Kidney (tissue), 14 donors: ENCODE measurements around the gene SDHAF1. TPM values are rescaled to one million over a fixed set of nuclear protein-coding genes. Genes with fewer than 3 reads are reported as not detected.

ENCODE experiments used
- DNase-seq, 5 donors: peaks; one replicate each; pipeline ENCODE4 v3.0.0-alpha.2; 2013 to 2020
- FAIRE-seq: peaks from 2 replicates; lab custom pipeline; 2012; peaks lifted over from hg19 to GRCh38; lab: Jason Lieb, UNC
- H3K27ac ChIP-seq, 2 donors: one replicate each; pipeline ENCODE4 v1.7.0; 2013; ENCODE audit warnings: low read depth in 2 of 2, low read length in 2 of 2, inconsistent platforms in 1 of 2
- H3K27me3 ChIP-seq: one replicate; pipeline ENCODE4 v1.7.1; 2013; ENCODE audit warnings: low read length, inconsistent platforms; ENCODE audit not compliant: control insufficient read depth, insufficient read depth
- H3K36me3 ChIP-seq, 3 donors: one replicate each; pipeline versions ENCODE4 v1.7.0 to v1.7.1; 2013; ENCODE audit warnings: low read length in 3 of 3, control low read depth in 1 of 3, inconsistent platforms in 1 of 3; ENCODE audit not compliant: insufficient read depth in 3 of 3, control insufficient read depth in 2 of 3
- H3K4me1 ChIP-seq, 3 donors: one replicate each; pipeline versions ENCODE4 v1.7.0 to v1.7.1; 2013; ENCODE audit warnings: low read length in 3 of 3, inconsistent platforms in 1 of 3, low read depth in 1 of 3; ENCODE audit not compliant: control insufficient read depth in 2 of 3, insufficient read depth in 2 of 3
- H3K4me3 ChIP-seq, 3 donors: one replicate each; pipeline versions ENCODE4 v1.7.0 to v1.8.1; 2013; ENCODE audit warnings: low read length in 3 of 3, control low read depth in 1 of 3, inconsistent platforms in 1 of 3
- H3K9ac ChIP-seq, 3 donors: one replicate each; pipeline versions ENCODE4 v1.7.0 to v1.7.1; 2013; ENCODE audit warnings: low read length in 3 of 3, control low read depth in 1 of 3, inconsistent platforms in 1 of 3
- H3K9me3 ChIP-seq, 3 donors: one replicate each; pipeline versions ENCODE4 v1.7.0 to v1.7.1; 2013; ENCODE audit warnings: low read length in 3 of 3, control low read depth in 1 of 3, inconsistent platforms in 1 of 3; ENCODE audit not compliant: control insufficient read depth in 2 of 3, insufficient read depth in 1 of 3
- CTCF ChIP-seq: IDR thresholded peaks from 3 replicates; pipeline ENCODE4 v1.5.1; 2012; ENCODE audit warnings: mild to moderate bottlenecking, moderate library complexity, borderline replicate concordance; ENCODE audit not compliant: insufficient read depth; ENCODE audit errors: extremely low read depth
- intact Hi-C: fragments of 100-400 bp; cut with DNase I; formaldehyde crosslinking; loops from one replicate; pipeline ENCODE4 v1.11.1; 2022
- polyA plus RNA-seq: library from polyadenylated mRNA; stranded (reverse); fragments of 350-450 nt; fragmentation: Illumina TruSeq; extraction: RNeasy Lipid Tissue Mini Kit (QIAGEN cat#74804); gene quantifications from one replicate; pipeline ENCODE4 v1.2.3, GENCODE V29; 2014; ENCODE audit warnings: low read depth, low replicate concordance; ENCODE audit not compliant: insufficient read depth
- total RNA-seq: library from RNA; stranded (reverse); fragmentation: NEBNext Ultra II Directional; extraction: Animal tissue kit (Norgen Biotek cat#: 25700); gene quantifications from one replicate; pipeline ENCODE4 v1.2.1, GENCODE V29; 2021
- donor health status: control.
- donor health status: control.
- donor health status: control.
- donor health status: control.
- donor health status: control.
- donor health status: DM: yes; HTN: yes; CAD: no.
- donor health status: Normal renal cell carcinoma (clear cell type).

The SDHAF1 gene
- total and polyA plus RNA-seq, 2 donors from 2014 or later: 15.0 to 34.3 TPM

- no peaks in the 10 kb centered on the region for H3K4me1 ChIP-seq
Measured at GRCh38 chr19:35983177-35983576, 11.8 kb upstream of the SDHAF1 start.

GRCh38 chr19:35986111-35986510 is 8.9 kb upstream of the SDHAF1 start:
- TF ChIP-seq CTCF: no peak
- H3K27ac ChIP-seq: no peak overlapping the region
- intact Hi-C loops: no loop called here
- no peaks in the 10 kb centered on the region for H3K9me3 ChIP-seq
- no peaks in the 10 kb centered on the region for H3K36me3 ChIP-seq
- FAIRE-seq: no peak
- H3K9ac ChIP-seq: no peak overlapping the region
- no peak for DNase-seq
- no peaks in the 10 kb centered on the region for H3K27me3 ChIP-seq
- H3K4me3 ChIP-seq: no peak overlapping the region
- no peaks in the 10 kb centered on the region for H3K4me1 ChIP-seq

More at GRCh38 chr19:35983177-35983576, 11.8 kb upstream of the SDHAF1 start:
- no peaks in the 10 kb centered on the region for H3K9me3 ChIP-seq
- TF ChIP-seq CTCF: no peak
- FAIRE-seq: no peak
- no peaks in the 10 kb centered on the region for H3K27me3 ChIP-seq
- no peak overlapping the region for H3K9ac ChIP-seq
- no peak overlapping the region for H3K4me3 ChIP-seq
- no peaks in the 10 kb centered on the region for H3K36me3 ChIP-seq
- no peak overlapping the region for H3K27ac ChIP-seq
- intact Hi-C loops: no loop called here
- no peak for DNase-seq

- H3K4me3 ChIP-seq: no peak overlapping the region
- DNase-seq: peak in 4 of 5 donors; percentile 24 to 58 (median 34)
Measured at GRCh38 chr19:35986664-35987570, 8.1 kb upstream of the SDHAF1 start.

More at GRCh38 chr19:35986664-35987570, 8.1 kb upstream of the SDHAF1 start:
- Histone ChIP-seq H3K4me1 (no peaks in the 10 kb centered on the region), H3K36me3 (no peaks in the 10 kb centered on the region), H3K9ac (no peak overlapping the region), H3K27ac (no peak overlapping the region), H3K9me3 (no peaks in the 10 kb centered on the region), H3K27me3 (no peaks in the 10 kb centered on the region)
- no peak for TF ChIP-seq CTCF
- no peak for FAIRE-seq
- intact Hi-C loops: no loop called here
